GM21360 (cell line): Measurements from ENCODE around the gene ETHE1.
A peak's percentile ranks its signal among the peaks of the same experiment; 100 is the strongest.

ENCODE experiments used
- ATAC-seq: cut with Tn5 transposase; IDR thresholded peaks from one replicate; pipeline ENCODE4 v1.9.1; 2021; ENCODE audit warnings: mild to moderate bottlenecking, moderate library complexity; ENCODE audit not compliant: unreplicated experiment

The ETHE1 gene

GRCh38 chr19:43498233-43498842 is 28.7 kb downstream of the ETHE1 start:
- ATAC-seq = no peak

GRCh38 chr19:43496960-43497359 is 30.0 kb downstream of the ETHE1 start:
- no peak for ATAC-seq

GRCh38 chr19:43495082-43495481 is 31.9 kb downstream of the ETHE1 start:
- no peak for ATAC-seq

DNA sequence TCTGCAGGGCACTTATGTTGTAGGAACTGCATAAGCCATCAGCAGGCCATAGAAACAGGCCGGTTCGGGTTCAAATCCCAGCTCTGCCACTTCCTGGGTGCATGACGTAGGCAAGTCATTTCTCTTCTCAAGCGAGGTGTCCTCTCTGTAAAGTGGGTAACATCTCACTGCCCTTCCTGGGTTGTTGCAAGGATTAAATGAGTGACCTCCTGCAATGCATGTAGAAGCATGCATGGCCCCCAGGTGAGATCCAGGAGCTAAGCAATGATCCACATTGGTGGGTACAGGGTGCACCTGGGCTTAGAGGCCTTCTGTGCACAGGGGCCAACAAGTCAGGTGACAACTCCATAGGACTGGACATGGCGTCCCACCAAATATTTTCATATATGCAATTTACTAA is 36.2 kb downstream of the ETHE1 start:
- ATAC-seq = no peak

DNA sequence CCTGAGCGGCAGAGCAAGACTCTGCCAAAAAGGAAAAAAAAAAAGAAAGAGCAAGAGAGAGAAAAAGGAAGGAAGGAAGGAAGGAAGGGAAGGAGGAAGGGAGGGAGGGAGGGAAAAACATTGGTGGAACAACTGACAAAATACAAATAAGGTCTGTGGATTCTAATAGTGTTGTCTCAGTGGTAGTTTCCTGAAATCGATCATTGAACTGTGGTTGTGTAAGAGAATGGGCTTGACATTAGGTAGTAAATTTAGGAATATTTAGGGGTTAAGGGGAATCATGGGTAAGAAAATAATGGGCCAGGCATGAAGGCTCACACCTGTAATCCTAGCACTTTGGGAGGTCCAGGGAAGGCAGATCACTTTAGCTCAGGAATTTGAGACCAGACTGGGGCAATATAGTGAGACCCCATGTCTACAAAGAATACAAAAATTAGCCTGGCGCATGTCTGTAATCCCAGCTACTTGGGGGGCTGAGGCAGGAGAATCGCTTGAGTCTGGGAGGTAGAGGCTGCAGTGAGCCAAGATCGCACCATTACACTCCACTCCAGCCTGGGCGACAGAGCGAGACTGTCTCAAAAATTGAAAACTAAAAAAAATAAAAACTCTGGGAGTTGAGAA is 36.9 kb downstream of the ETHE1 start:
- ATAC-seq = no peak

- no peak for ATAC-seq
Observed at GRCh38 chr19:43489310-43489709, 37.7 kb downstream of the ETHE1 start.

- ATAC-seq = no peak
Observed at GRCh38 chr19:43488179-43488578, 38.8 kb downstream of the ETHE1 start.

DNA sequence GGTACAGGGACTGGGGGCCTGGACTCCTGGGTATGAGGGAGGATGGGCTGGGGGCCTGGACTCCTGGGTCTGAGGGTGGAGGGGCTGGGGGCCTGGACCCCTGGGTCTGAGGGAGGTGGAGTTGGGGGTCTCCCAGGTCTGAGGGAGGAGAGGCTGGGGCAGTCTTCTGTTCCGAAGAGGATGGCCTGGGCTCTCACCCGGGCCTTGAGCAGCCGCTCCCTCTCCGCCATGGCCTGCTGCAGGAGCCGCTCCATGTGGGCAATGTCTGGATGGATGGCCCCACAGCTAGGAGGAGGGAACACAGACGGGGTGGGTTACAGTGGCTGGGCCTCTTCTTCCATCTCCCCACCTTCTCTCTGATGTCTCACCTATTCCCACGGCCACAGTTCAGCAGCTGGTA is 40.6 kb downstream of the ETHE1 start:
- ATAC-seq = no peak

- no peak for ATAC-seq
Observed at GRCh38 chr19:43485951-43486350, 41.0 kb downstream of the ETHE1 start.

GRCh38 chr19:43483281-43483680 is 43.7 kb downstream of the ETHE1 start:
- ATAC-seq = no peak

GRCh38 chr19:43482193-43482592 is 44.8 kb downstream of the ETHE1 start:
- no peak for ATAC-seq

DNA sequence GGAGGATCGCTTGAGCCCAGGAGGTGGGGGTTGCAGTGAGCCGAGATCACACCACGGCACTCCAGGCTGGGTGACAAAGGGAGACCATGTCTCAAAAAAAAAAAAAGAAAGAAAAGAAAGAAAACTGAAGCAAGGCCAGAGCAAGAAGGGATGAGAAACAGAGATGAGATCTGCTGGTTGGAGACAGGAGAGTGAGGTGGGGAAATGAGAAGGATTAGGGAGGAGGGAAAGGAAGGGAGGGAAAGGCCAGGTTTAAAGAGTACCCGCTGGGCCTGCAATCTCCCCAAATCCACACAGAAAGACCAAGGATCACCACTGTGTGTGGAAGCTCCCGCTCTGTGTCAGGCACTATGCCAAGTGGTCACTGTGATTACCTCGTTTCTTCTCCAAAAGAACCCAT is 45.3 kb downstream of the ETHE1 start:
- ATAC-seq = no peak

- ATAC-seq = no peak
Observed at GRCh38 chr19:43480574-43480973, 46.4 kb downstream of the ETHE1 start.

DNA sequence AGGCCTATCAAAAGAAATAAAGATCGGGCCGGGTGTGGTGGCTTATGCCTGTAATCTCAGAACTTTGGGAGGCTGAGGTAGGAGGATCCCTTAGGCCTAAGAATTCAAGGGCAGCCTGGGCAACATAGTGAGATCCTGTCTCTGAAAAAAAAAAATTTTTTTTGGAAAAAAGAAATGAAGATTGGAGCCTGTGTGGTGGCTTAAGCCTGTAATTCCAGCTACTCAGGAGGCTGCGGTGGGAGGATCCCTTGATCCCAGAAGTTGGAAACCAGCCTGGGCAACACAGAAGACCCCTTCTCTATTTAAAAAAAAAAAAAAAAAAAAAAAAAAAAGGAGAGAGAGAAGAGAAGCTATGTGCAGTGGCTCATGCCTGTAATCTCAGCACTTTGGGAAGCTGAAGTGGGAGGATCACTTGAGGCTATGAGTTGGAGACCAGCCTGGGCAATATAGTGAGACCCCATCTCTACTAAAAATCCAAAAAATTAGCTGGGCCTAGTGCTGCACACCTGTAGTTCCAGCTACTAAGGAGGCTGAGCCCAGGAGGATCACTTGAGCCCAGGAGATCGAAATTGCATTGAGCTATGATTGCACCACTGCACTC is 46.9 kb downstream of the ETHE1 start:
- no peak for ATAC-seq

GRCh38 chr19:43479226-43479625 is 47.8 kb downstream of the ETHE1 start:
- ATAC-seq = no peak

GRCh38 chr19:43478323-43478722 is 48.7 kb downstream of the ETHE1 start:
- no peak for ATAC-seq

DNA sequence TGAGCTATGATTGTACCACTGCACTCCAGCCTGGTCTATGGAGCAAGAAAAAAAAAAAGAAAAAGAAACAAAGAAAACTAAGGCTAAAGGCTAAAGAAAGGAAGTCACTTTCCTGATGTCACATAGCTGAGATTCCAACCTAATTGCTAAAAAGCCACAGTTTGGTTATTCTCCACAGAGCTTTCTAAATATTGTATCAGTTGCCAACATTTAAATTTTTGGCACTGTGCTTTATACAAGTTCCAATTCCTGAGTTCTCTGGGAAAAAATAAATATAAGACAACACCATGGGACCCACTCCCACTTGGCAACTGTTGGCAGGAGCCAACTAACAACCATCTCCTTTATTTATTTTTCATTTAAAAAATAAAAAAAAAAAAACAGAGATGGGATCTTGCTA is 50.4 kb downstream of the ETHE1 start:
- no peak for ATAC-seq

DNA sequence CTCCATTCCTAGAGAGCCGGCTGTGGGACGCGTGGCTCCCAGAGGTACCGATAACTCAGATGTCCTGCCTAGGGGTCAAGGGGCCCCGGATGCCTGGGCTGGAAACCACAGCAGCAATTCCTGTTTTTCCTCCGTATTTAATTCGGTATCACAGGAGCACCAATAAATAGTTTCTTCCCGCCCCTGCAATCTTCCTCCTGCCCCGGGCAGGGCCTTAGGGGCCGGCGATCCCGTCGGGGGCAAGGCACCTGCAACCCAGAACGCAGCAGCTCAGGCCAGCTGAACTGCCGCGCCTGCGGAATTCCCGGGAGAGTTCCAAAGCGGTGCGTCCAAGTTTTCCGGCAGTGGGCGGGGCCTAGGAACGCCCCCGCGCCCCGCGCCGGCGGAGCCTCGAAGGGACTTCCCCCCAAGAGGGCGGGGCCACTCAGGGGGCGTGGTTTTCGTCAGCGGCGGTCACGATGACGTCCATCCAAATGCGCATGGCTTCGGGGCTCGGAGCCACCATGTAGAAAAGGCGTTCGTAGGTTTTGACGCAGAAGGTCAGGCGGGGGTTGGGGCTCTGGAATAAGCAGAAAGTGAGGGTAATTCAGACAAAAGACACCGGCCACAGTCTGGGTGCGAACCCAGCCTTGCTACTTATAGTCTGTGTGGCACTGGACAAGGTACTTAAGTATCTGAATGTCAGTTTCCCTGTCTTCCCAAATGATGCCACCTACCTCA is 51.9 kb downstream of the ETHE1 start:
- ATAC-seq = peak; percentile 48

- ATAC-seq = no peak
Observed at GRCh38 chr19:43474487-43474886, 52.5 kb downstream of the ETHE1 start.

DNA sequence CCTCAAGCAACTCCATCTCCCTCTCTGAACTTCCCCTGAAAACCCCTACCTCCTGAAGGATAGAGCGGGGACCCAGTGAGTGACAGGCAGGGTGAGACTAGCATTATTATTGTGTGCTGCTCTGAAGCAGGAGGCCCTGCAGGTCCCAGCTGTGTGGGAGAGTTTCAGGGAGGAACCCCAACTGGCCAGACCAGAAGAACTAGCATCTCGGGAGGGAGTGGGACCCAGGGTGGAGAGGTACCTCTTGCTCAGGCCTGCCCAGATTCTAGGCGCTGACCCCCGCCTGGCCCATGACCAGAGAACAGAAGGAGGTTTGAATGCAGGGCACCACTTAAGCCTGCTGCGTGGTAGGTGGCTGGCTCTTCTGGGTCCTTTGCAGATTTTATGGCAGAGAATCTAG is 55.9 kb downstream of the ETHE1 start:
- ATAC-seq = no peak

GRCh38 chr19:43470288-43470687 is 56.7 kb downstream of the ETHE1 start:
- no peak for ATAC-seq

GRCh38 chr19:43469160-43469480 is 57.9 kb downstream of the ETHE1 start:
- no peak for ATAC-seq
